GM19438 (cell line): ENCODE data around the gene PCDH15.

ENCODE experiments used
- ATAC-seq: cut with Tn5 transposase; IDR thresholded peaks from one replicate; pipeline ENCODE4 v1.9.1; 2021; ENCODE audit warnings: low read depth; ENCODE audit not compliant: unreplicated experiment

PCDH15 gene

DNA sequence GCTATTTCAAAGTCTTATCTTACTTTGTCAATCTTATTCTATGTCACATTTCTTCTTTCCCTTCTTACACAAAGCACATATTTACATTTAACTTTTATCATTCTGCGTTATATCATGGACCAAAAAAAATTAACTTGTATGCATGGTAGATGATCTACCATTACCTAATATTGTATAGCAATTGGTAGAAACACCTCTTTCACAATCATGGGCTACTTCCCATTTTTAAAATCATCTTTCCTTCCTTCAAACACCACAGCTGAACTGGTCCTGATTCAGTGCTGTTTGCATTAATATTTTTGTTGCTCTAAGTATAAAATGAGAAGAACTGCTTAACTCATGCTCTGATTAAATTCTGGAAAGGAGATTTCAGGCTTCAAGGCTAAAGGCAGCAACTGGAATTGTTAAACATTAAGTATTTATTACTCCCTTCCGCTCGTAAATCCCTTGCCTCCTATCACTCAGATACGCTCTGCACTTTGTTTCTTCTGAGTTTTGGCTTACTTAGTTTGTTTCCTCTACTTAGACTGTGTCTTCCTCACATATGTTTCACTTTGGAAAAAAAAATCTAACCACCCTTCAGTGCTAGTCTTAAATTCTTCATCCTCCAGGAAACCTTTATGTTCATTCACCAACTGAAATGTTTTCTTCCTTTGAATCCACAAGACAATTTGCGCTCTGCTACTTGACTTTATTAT, 901.4 kb downstream of the PCDH15 start:
- ATAC-seq: no peak

- no peak for ATAC-seq
Measured at GRCh38 chr10:53898532-53898931, 902.5 kb downstream of the PCDH15 start.

DNA sequence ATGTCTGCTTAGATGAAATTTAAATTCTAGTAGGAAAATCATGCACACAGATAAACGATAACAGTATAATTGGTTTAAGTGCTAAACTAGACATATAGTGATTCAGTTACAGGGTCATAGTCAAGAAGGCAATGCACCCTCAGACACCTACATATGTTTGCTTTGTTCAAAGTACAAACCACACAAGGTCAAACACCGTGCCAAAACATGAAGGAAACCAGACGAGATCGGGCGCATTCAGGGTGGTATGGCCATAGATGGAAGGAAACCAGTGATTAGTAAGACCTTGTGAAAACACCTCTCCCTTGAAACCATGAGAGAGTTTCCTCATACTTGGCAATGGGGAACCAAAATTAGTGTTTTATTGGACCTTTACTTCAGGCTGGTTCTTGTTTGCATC, 906.9 kb downstream of the PCDH15 start:
- no peak for ATAC-seq

DNA sequence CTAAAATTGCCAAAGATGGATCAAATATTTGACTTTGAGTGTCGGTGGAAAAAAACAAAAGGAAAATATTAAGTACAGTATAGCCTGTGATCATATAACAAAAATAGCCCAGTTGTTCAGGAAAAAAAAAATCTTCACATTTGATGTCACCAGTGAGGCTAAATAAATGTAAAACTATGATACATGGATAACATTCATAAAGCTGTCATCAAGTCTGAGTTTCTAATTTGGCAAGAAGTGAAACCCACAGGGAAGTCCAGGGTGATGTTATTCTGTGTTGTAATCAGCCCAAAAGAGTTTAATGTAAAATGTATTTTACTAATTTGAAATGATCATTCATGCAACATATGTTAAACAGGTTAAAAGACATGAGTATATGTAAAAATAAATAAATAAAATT, 908.0 kb downstream of the PCDH15 start:
- no peak for ATAC-seq

DNA sequence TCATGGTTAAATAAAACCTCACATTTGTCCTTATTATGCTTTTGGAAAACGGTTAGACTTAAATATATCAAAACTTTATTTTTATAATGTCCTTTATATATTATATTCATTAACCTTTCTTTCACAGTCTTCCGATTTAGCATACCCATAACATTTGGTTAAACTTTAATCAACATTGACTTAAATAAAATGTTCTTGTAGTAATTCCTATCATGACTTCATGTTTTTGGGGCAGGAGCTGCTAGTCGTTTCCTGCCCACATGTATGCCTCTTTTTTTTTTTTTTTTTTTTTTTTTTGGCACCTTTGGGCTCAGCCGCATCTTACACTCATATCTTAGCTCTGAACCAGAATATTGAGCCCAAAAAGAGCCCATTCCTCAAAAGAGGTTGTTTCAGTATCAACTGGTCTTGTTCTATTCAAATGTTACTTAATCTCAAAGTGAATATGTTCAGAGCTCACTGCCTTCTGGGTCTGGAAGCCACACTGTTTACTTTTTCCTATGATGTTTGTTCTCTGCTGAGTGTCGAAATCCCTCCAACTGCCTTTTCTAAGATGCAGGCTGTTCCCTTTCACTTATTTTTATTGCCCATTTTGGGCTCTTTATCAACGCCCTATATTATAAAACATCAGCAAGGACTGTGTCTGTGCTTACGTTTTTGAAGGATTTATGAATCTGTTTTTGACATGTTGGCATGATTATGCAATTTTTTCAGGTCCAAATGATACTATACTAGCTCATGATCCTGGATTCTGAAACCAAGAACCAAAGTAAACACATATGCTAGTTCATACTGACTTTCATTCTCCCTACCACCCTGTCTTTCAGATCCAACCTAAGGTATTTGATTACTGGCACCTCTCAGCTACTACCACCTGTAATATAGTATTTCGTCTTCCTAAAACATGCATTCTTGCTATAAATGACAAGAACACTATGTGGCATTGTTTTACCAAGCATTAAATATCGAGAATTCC, 914.4 kb downstream of the PCDH15 start:
- no peak for ATAC-seq

DNA sequence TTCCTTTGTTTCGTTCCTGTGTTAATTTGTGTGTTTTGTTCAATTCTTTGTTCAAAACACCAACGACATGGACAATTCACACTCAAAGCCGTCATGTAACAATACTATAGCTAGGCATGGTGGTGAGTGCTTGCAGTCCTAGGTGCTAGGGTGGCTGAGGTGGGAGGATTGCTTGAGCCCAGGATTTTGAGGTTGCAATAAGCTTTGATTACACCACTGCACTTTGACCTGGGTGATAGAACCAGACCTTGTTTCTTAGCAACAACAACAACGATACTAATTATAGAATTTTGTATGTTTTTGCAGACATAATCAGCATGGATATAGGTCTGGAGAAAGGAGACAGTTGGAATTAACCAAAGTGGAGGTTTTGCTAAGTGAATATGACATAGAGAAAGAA, 936.2 kb downstream of the PCDH15 start:
- ATAC-seq: no peak

- ATAC-seq: no peak
Measured at GRCh38 chr10:53852450-53853175, 948.4 kb downstream of the PCDH15 start.

- ATAC-seq: no peak
Measured at GRCh38 chr10:53846809-53847208, 954.2 kb downstream of the PCDH15 start.

- no peak for ATAC-seq
Measured at GRCh38 chr10:53843736-53844362, 957.2 kb downstream of the PCDH15 start.

DNA sequence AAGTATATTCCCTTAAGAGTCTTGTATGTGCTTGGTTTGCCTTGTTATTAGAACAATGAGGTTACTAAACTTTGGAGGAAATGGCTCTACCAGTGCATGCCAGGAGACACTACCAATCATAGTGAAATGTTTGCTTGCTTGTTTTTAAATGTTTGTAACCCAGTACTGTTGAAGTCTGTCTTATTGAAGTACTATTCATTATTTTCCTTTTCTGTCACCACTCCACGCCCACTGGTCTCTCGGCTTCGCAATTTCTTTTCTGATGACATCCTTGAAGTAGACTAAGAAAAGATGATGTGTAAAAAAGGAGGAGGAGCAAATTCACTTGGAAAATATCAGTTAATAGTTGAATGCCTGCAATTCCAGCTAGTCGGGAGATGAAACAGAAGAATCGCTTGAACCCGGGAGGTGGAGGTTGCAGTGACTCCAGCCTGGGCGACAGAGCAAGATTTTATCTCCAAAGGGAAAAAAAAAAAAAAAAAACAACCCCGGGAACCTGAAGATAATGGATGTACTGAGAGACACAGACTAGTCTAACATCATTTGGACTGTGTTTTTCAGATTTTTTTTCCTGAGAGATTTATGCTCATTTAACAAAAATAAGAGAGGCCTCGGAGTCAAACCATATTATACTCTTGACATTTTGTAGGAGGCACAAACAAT, 959.4 kb downstream of the PCDH15 start:
- ATAC-seq: no peak

GRCh38 chr10:53840653-53841052, 960.4 kb downstream of the PCDH15 start:
- ATAC-seq: no peak

DNA sequence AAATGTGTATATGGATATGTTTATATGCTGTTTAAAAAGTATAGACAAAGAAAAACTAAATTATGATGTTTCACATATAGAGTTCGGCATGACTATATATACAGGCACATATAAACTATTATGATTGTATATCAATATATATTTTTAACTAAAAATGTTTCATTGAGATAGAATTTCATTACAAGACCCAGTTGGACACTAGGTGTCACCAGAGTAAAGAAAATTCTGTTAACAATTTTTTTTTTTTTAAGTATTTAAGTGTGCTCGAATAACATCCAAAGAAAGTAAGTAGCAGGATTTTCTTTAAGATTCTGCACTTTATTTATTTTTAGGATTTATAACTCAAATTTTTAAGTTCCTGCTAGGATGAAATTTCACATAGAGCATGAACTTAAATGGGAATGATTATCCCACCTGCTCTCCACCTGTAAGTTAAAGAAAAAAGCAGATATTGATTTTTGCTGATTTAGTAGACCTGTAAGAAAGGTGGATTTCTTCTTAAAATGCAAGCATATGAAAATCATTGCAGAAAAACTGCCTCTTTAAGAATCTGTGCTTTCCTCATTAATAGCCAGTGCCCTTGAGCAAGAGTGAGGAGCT, 961.5 kb downstream of the PCDH15 start:
- no peak for ATAC-seq

GRCh38 chr10:53836638-53837037, 964.4 kb downstream of the PCDH15 start:
- ATAC-seq: no peak

DNA sequence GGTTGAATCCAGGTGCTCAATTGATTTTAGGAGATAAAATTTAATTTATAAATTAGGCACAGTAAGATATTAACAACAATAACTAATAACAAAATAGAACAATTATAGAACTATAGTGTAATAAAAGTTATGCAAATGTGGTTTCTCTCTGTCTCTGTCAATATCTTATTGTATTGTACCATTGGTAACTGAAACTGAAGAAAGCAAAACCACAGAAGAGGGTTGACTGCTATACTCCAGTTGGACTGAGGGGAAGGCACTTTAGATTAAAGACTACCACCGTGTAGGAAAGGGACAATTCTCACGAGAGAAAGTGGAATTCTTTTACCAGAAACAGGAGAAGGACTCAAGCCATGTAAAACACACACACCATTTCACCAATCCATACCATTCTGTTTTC, 967.1 kb downstream of the PCDH15 start:
- no peak for ATAC-seq

DNA sequence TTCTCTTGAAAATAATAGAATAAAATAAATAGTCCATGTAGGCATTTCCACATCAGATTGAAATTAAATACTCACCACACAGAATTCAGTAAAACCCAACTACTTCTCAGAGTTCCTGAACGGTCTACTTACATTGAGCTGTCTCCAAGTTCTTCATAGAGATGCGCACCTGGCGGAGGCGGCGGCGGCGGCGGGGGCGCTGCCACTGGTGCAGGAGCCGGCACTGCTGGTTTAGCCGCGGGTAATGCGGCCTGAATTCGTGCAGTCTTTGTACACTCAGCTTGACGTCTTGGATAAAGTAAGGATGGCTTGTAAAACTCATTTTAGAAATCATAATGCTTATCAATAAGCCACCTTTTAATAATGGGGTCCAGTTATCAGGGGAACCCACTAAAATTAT, 973.8 kb downstream of the PCDH15 start:
- no peak for ATAC-seq

GRCh38 chr10:53808677-53809372, 992.2 kb downstream of the PCDH15 start:
- no peak for ATAC-seq

- ATAC-seq: no peak
Measured at GRCh38 chr10:53786236-53786900, 1014.7 kb downstream of the PCDH15 start.

- no peak for ATAC-seq
Measured at GRCh38 chr10:53771701-53772100, 1029.3 kb downstream of the PCDH15 start.

DNA sequence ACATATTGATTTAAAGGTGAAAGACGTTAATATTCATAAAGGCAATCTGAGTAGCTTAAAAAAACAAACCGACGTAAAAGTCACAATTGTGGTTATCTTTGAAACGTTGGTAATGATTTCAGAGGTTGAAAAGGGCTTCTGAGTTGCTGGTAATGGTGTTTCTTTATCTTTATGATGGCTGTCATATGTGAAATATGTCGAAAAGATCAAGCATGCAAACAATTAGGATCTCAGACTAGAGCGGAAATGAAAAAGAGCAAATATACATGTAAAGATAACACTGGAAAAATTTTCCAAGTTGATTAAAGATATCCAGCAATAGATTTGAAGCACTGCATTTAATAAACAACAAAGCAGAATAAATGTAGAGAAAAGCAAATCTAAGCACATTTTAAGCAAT, 1030.1 kb downstream of the PCDH15 start:
- ATAC-seq: no peak
